ENCODE measurements around the gene TMEM176B. TPM values are rescaled to one million over a fixed set of nuclear protein-coding genes. Genes with fewer than 3 reads are reported as not detected.

The TMEM176B gene
- total and polyA plus RNA-seq, 2 donors (not counting 1 experiment from before 2014, with no cell fraction given), result 0.25 to 1.4 TPM

DNA sequence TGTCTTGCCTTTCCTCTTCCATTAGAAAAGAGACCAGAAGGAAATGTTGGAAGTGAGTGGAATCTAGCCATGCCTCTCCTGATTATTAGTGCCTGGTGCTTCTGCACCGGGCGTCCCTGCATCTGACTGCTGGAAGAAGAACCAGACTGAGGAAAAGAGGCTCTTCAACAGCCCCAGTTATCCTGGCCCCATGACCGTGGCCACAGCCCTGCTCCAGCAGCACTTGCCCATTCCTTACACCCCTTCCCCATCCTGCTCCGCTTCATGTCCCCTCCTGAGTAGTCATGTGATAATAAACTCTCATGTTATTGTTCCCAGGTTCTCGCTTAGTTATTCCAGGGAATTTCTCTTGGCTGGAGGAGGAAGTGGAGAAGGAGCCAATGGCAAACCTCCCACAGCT, 4.6 kb upstream of the TMEM176B start:
- intact Hi-C loops (cut with micrococcal nuclease), result no loop called here
- CTCF ChIA-PET, result interaction anchor here (0.6 kb wide), 1 partner anchor 34 kb away, joined by 5 read pairs; no protein-coding TSS in a partner anchor
- peaks cover 4 to 18% of the 10 kb centered on the region in 2 donors for H3K4me1 ChIP-seq (ENCODE audit: control insufficient read depth in 2 of 2, insufficient read depth in 2 of 2, low read length in 2 of 2)
- Mint-ChIP-seq H3K4me1 (peaks cover 8% of the 10 kb centered on the region), H3K4me3 (no peak overlapping the region), H3K27me3 (peaks cover 44% of the 10 kb centered on the region), H3K9me3 (ENCODE audit: insufficient read depth) (peaks cover 4% of the 10 kb centered on the region), H3K27ac (no peak overlapping the region)
- 93% methylated on average over 3 of the region's 5 CpGs for WGBS (ENCODE audit: insufficient coverage)
- H3K27ac ChIP-seq (ENCODE audit: low read length in 2 of 2), result no peak overlapping the region
- H3K27me3 ChIP-seq (replicated peaks in 1 of 4; ENCODE audit: control extremely low read depth in 1 of 4, control insufficient read depth in 3 of 4, insufficient read depth in 4 of 4, low read length in 3 of 4), result peaks cover 0 to 57% (median 16%) of the 10 kb centered on the region in 4 experiments
- H2AFZ ChIP-seq (ENCODE audit: insufficient read depth, low read depth, low read length, poor library complexity, severe bottlenecking), result no peak overlapping the region
- DNase-seq, result no peak
- no peaks in the 10 kb centered on the region for H3K79me2 ChIP-seq (ENCODE audit: control insufficient read depth, insufficient read depth, low read length)
- no peak overlapping the region for H3K9ac ChIP-seq (ENCODE audit: low read length)
- no peaks in the 10 kb centered on the region for H4K20me1 ChIP-seq (ENCODE audit: control insufficient read depth, insufficient read depth, low read length, poor library complexity, severe bottlenecking)
- peaks cover 0 to 34% (median 15%) of the 10 kb centered on the region in 3 donors for H3K9me3 ChIP-seq (ENCODE audit: control extremely low read depth in 1 of 3, control insufficient read depth in 2 of 3, insufficient read depth in 1 of 3, low read length in 2 of 3)
- POLR2A ChIA-PET, result no interaction called here
- no peak for TF ChIP-seq EZH2 (IDR thresholded peaks at IDR 0.05; ENCODE audit: borderline replicate concordance, insufficient read depth, low read depth, low read length, poor library complexity, severe bottlenecking)
- TF ChIP-seq, protein P1, sequence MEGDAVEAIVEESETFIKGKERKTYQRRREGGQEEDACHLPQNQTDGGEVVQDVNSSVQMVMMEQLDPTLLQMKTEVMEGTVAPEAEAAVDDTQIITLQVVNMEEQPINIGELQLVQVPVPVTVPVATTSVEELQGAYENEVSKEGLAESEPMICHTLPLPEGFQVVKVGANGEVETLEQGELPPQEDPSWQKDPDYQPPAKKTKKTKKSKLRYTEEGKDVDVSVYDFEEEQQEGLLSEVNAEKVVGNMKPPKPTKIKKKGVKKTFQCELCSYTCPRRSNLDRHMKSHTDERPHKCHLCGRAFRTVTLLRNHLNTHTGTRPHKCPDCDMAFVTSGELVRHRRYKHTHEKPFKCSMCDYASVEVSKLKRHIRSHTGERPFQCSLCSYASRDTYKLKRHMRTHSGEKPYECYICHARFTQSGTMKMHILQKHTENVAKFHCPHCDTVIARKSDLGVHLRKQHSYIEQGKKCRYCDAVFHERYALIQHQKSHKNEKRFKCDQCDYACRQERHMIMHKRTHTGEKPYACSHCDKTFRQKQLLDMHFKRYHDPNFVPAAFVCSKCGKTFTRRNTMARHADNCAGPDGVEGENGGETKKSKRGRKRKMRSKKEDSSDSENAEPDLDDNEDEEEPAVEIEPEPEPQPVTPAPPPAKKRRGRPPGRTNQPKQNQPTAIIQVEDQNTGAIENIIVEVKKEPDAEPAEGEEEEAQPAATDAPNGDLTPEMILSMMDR (IDR thresholded peaks at IDR 0.05), result no peak
- no peak for ATAC-seq (ENCODE audit: low read depth)
- H3K4me2 ChIP-seq (replicated peaks; ENCODE audit: low read depth, low read length, poor library complexity, severe bottlenecking), result no peak overlapping the region
- no peak overlapping the region for H3K4me3 ChIP-seq (ENCODE audit: control extremely low read depth in 1 of 5, extremely low read depth in 1 of 5, insufficient read depth in 1 of 5, low read depth in 2 of 5, low read length in 4 of 5)
- no peaks in the 10 kb centered on the region for H3K36me3 ChIP-seq (replicated peaks in 1 of 2; ENCODE audit: control extremely low read depth in 1 of 2, control insufficient read depth in 1 of 2, extremely low read depth in 1 of 2, insufficient read depth in 2 of 2, low read length in 1 of 2)

DNA sequence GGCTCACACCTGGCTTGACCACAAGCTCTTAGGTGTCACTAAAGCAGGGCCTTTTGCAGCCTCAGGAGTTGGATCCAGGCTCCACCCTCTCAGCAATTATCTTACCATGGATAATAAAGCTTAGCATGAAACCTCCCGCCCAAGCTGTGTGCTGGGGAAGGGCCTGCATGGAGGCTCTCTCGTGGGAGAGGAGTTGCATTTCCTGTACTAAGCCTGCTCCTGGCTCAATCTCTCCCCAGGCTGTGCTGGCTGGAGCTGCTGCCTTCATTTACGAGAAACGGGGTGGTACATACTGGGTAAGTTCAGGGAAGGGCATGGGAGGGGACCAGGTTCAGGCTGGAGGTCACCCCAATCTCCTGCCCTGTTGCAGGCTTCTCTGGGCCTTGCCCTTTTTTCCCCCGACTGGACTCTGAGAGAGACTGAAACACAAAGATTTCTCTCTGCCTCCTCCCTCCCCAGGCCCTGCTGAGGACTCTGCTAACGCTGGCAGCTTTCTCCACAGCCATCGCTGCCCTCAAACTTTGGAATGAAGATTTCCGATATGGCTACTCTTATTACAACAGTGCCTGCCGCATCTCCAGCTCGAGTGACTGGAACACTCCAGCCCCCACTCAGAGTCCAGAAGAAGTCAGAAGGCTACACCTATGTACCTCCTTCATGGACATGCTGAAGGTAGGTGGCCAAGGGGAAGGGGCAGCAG, 3.1 kb upstream of the TMEM176B start:
- no peak for ATAC-seq (ENCODE audit: low read depth)
- no peaks in the 10 kb centered on the region for H4K20me1 ChIP-seq (ENCODE audit: control insufficient read depth, insufficient read depth, low read length, poor library complexity, severe bottlenecking)
- H3K4me3 ChIP-seq (ENCODE audit: control extremely low read depth in 1 of 5, extremely low read depth in 1 of 5, insufficient read depth in 1 of 5, low read depth in 2 of 5, low read length in 4 of 5), result no peak overlapping the region
- H3K9me3 ChIP-seq (ENCODE audit: control extremely low read depth in 1 of 3, control insufficient read depth in 2 of 3, insufficient read depth in 1 of 3, low read length in 2 of 3), result peaks cover 0 to 37% (median 15%) of the 10 kb centered on the region in 3 donors
- Mint-ChIP-seq H3K4me3 (no peak overlapping the region), H3K4me1 (peaks cover 10% of the 10 kb centered on the region), H3K9me3 (ENCODE audit: insufficient read depth) (peaks cover 4% of the 10 kb centered on the region), H3K27ac (no peak overlapping the region), H3K27me3 (peaks cover 47% of the 10 kb centered on the region)
- ChIA-PET CTCF (no interaction called here), POLR2A (no interaction called here)
- WGBS (ENCODE audit: insufficient coverage), result 91% methylated on average over 8 of the region's 10 CpGs
- peaks cover 4 to 18% of the 10 kb centered on the region in 2 donors for H3K4me1 ChIP-seq (ENCODE audit: control insufficient read depth in 2 of 2, insufficient read depth in 2 of 2, low read length in 2 of 2)
- intact Hi-C loops (cut with micrococcal nuclease), result no loop called here
- no peak overlapping the region for H2AFZ ChIP-seq (ENCODE audit: insufficient read depth, low read depth, low read length, poor library complexity, severe bottlenecking)
- H3K27me3 ChIP-seq (replicated peaks in 1 of 4; ENCODE audit: control extremely low read depth in 1 of 4, control insufficient read depth in 3 of 4, insufficient read depth in 4 of 4, low read length in 3 of 4), result peaks cover 0 to 63% (median 20%) of the 10 kb centered on the region in 4 experiments
- no peak overlapping the region for H3K27ac ChIP-seq (ENCODE audit: low read length in 2 of 2)
- DNase-seq, result no peak
- H3K4me2 ChIP-seq (replicated peaks; ENCODE audit: low read depth, low read length, poor library complexity, severe bottlenecking), result no peak overlapping the region
- no peak overlapping the region for H3K9ac ChIP-seq (ENCODE audit: low read length)
- no peak for TF ChIP-seq EZH2 (IDR thresholded peaks at IDR 0.05; ENCODE audit: borderline replicate concordance, insufficient read depth, low read depth, low read length, poor library complexity, severe bottlenecking)
- TF ChIP-seq, protein P1 (IDR thresholded peaks at IDR 0.05), result no peak
- H3K79me2 ChIP-seq (ENCODE audit: control insufficient read depth, insufficient read depth, low read length), result no peaks in the 10 kb centered on the region
- H3K36me3 ChIP-seq (replicated peaks in 1 of 2; ENCODE audit: control extremely low read depth in 1 of 2, control insufficient read depth in 1 of 2, extremely low read depth in 1 of 2, insufficient read depth in 2 of 2, low read length in 1 of 2), result no peaks in the 10 kb centered on the region

Measured in B cell (primary cell).